ENCODE measurements around the gene DMD. TPM values are rescaled to one million over a fixed set of nuclear protein-coding genes. Genes with fewer than 3 reads are reported as not detected.

The DMD gene
- total and polyA plus RNA-seq, 2 donors from 2014 or later, result 4.2 to 17.9 TPM

GRCh38 chrX:31461266-31461665, 1750.1 kb downstream of the DMD start:
- FAIRE-seq, result no peak
- H3K27ac ChIP-seq (ENCODE audit: low read depth in 2 of 2, low read length in 2 of 2), result no peak overlapping the region
- no peak overlapping the region for H3K9ac ChIP-seq (ENCODE audit: low read length in 3 of 3)
- no peak for DNase-seq
- no peaks in the 10 kb centered on the region for H3K27me3 ChIP-seq (ENCODE audit: control insufficient read depth, insufficient read depth, low read length)
- no peaks in the 10 kb centered on the region for H3K36me3 ChIP-seq (ENCODE audit: control insufficient read depth in 2 of 3, insufficient read depth in 3 of 3, low read length in 3 of 3)
- H3K4me3 ChIP-seq (ENCODE audit: low read length in 3 of 3), result no peak overlapping the region
- no peaks in the 10 kb centered on the region for H3K4me1 ChIP-seq (ENCODE audit: control insufficient read depth in 2 of 3, insufficient read depth in 2 of 3, low read depth in 1 of 3, low read length in 3 of 3)
- no peak for TF ChIP-seq CTCF (IDR thresholded peaks at IDR 0.05; ENCODE audit: borderline replicate concordance, extremely low read depth, insufficient read depth)
- no peaks in the 10 kb centered on the region for H3K9me3 ChIP-seq (ENCODE audit: control insufficient read depth in 2 of 3, insufficient read depth in 1 of 3, low read length in 3 of 3)
- intact Hi-C loops (cut with DNase I), result no loop called here

GRCh38 chrX:31459361-31459760, 1752.0 kb downstream of the DMD start:
- DNase-seq, result no peak
- Histone ChIP-seq H3K9me3 (ENCODE audit: control insufficient read depth in 2 of 3, insufficient read depth in 1 of 3, low read length in 3 of 3) (no peaks in the 10 kb centered on the region), H3K27ac (ENCODE audit: low read depth in 2 of 2, low read length in 2 of 2) (no peak overlapping the region), H3K4me3 (ENCODE audit: low read length in 3 of 3) (no peak overlapping the region), H3K4me1 (ENCODE audit: control insufficient read depth in 2 of 3, insufficient read depth in 2 of 3, low read depth in 1 of 3, low read length in 3 of 3) (no peaks in the 10 kb centered on the region), H3K27me3 (ENCODE audit: control insufficient read depth, insufficient read depth, low read length) (no peaks in the 10 kb centered on the region), H3K36me3 (ENCODE audit: control insufficient read depth in 2 of 3, insufficient read depth in 3 of 3, low read length in 3 of 3) (no peaks in the 10 kb centered on the region), H3K9ac (ENCODE audit: low read length in 3 of 3) (no peak overlapping the region)
- peak; percentile 45 for FAIRE-seq
- no peak for TF ChIP-seq CTCF (IDR thresholded peaks at IDR 0.05; ENCODE audit: borderline replicate concordance, extremely low read depth, insufficient read depth)
- intact Hi-C loops (cut with DNase I), result no loop called here

- Histone ChIP-seq H3K27ac (ENCODE audit: low read depth in 2 of 2, low read length in 2 of 2) (no peak overlapping the region), H3K4me3 (ENCODE audit: low read length in 3 of 3) (no peak overlapping the region), H3K36me3 (ENCODE audit: control insufficient read depth in 2 of 3, insufficient read depth in 3 of 3, low read length in 3 of 3) (no peaks in the 10 kb centered on the region), H3K27me3 (ENCODE audit: control insufficient read depth, insufficient read depth, low read length) (no peaks in the 10 kb centered on the region), H3K9ac (ENCODE audit: low read length in 3 of 3) (no peak overlapping the region), H3K9me3 (ENCODE audit: control insufficient read depth in 2 of 3, insufficient read depth in 1 of 3, low read length in 3 of 3) (no peaks in the 10 kb centered on the region), H3K4me1 (ENCODE audit: control insufficient read depth in 2 of 3, insufficient read depth in 2 of 3, low read depth in 1 of 3, low read length in 3 of 3) (no peaks in the 10 kb centered on the region)
- no peak for FAIRE-seq
- TF ChIP-seq CTCF (IDR thresholded peaks at IDR 0.05; ENCODE audit: borderline replicate concordance, extremely low read depth, insufficient read depth), result no peak
- intact Hi-C loops (cut with DNase I), result no loop called here
- no peak for DNase-seq
These were observed 1761.4 kb downstream of the DMD start for GRCh38 chrX:31449965-31450364.

GRCh38 chrX:31449081-31449480, 1762.3 kb downstream of the DMD start:
- no peaks in the 10 kb centered on the region for H3K9me3 ChIP-seq (ENCODE audit: control insufficient read depth in 2 of 3, insufficient read depth in 1 of 3, low read length in 3 of 3)
- no peaks in the 10 kb centered on the region for H3K27me3 ChIP-seq (ENCODE audit: control insufficient read depth, insufficient read depth, low read length)
- intact Hi-C loops (cut with DNase I), result no loop called here
- FAIRE-seq (no peak), DNase-seq (no peak)
- no peaks in the 10 kb centered on the region for H3K4me1 ChIP-seq (ENCODE audit: control insufficient read depth in 2 of 3, insufficient read depth in 2 of 3, low read depth in 1 of 3, low read length in 3 of 3)
- no peak overlapping the region for H3K9ac ChIP-seq (ENCODE audit: low read length in 3 of 3)
- H3K4me3 ChIP-seq (ENCODE audit: low read length in 3 of 3), result no peak overlapping the region
- H3K36me3 ChIP-seq (ENCODE audit: control insufficient read depth in 2 of 3, insufficient read depth in 3 of 3, low read length in 3 of 3), result no peaks in the 10 kb centered on the region
- TF ChIP-seq CTCF (IDR thresholded peaks at IDR 0.05; ENCODE audit: borderline replicate concordance, extremely low read depth, insufficient read depth), result no peak
- H3K27ac ChIP-seq (ENCODE audit: low read depth in 2 of 2, low read length in 2 of 2), result no peak overlapping the region

All from kidney (tissue), 14 donors.